ENCODE results near the gene CHMP4A. TPM values are rescaled to one million over a fixed set of nuclear protein-coding genes. Genes with fewer than 3 reads are reported as not detected.

The CHMP4A gene, protein sequence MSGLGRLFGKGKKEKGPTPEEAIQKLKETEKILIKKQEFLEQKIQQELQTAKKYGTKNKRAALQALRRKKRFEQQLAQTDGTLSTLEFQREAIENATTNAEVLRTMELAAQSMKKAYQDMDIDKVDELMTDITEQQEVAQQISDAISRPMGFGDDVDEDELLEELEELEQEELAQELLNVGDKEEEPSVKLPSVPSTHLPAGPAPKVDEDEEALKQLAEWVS
- total RNA-seq (2022; extraction: Qiagen RNA extraction): 78.2 to 100.0 TPM (median 79.3 TPM) in 5 replicates

DNA sequence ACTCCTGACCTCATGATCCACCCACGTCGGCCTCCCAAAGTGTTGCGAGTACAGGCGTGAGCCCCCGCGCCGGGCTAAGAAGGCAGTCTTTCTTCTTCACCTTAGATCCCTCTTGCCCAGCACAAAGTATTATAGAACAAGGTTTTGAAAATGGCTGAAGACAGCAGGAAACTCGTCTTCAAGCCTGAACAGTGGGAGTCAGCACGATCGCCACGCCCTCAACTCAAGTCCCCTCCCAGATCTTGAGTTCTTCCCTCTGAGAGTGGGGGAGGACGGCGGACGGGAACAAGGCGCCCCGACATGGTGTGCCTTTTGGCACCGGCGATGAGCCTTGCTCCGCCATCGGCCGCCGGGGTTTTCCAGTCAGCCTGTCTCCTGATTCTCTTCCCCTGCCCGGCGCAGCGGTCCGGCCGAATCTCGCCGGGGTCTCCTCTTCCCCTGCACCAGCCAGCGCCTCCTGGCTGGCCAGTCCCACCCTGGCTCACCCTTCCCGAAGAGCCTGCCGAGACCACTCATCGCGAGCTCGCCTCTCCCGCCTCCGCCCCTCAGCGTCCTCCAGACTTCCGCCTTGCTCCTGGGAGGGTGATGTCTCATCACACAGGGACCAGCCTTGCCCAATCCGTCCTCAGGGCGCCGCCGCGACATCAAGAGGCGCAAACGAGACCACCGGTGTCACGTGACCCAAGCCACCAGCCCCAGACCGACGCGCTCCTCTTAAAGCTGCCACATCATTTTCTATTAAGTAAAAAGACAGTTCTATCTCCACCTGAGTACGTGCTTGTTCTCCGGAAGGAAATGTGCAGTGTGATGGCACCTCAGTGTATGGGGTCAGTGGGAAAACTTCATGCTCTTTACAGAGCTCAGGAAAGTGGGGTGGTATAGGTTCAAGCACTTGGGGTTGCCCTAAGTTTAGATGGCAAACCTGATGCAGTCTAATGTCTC lies at the start of gene CHMP4A:
CHMP4A (minus strand) TSS at position 565 of the 942 bp plus-strand sequence; CDS start at position 516, 49 bp downstream.

DNA sequence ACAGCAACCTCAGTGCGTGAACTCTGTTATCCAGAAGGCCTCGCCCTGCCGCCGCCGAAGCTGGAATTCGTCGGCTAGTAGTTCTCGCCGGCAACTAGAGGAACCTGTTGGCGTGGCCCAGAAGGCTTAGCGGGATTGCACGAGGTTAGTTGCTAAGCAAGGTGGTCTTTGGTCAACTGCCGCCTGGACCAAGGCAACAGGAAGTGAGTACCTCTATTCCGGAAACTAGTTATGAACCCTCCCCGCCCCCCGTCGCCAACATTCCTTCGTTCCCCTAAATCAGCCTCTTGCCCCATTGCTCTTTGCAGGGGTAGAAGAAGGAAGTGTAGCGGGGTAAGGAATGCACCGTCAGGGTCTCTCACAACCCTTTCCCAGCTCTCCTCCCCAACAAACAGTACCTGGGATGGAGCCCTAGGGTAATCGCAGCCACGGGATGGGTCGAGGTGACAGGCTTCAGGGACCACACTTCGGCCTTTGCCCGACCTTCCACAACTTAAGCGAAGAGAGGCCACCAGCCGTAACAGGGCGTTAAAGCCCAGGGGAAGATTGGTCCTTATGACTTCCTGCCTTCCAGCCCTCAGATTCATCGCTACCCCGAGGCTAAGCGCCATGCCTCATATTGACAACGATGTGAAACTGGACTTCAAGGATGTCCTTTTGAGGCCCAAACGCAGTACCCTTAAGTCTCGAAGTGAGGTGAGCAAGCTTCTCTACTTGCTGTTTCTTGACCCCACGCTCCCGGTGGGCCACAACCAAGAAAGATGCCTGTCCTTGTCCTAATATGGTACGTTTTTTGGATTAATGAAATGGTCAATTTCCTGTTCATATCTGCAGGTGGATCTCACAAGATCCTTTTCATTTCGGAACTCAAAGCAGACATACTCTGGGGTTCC lies 19.6 kb upstream of the CHMP4A start, which contains the start of gene GMPR2:
GMPR2 (plus strand) TSS at position 285 of the 893 bp plus-strand sequence; CDS start at position 610, 325 bp downstream.

DNA sequence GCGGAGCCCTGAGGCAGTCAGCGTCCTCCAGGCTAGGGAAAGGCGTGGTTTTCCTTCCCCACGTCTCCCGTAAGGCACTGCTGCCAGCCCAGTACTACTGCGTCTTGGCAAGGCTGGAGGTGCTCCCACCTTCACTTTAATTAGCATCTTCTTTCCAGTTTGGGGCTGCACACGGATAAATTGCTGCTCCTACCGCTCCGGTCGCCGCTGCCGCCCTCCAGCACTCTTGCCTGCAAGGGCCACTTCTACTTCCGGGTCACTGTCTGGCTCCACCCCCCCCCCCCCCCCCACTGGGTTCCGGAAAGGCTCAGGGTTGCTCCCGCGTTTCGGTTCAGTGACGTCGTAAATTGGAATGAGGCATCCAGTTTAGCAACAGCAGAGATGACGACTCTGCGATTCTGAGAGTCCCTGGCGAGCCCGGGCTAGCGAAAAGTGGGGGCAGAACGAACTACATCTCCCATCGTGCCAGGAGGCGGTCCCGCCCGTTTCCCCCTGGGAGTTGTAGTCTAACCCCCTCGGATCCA lies 18.9 kb upstream of the CHMP4A start, which contains the start of gene NEDD8:
NEDD8 (minus strand) TSS at position 247 of the 524 bp plus-strand sequence; CDS start at position 147, 100 bp downstream.

DNA sequence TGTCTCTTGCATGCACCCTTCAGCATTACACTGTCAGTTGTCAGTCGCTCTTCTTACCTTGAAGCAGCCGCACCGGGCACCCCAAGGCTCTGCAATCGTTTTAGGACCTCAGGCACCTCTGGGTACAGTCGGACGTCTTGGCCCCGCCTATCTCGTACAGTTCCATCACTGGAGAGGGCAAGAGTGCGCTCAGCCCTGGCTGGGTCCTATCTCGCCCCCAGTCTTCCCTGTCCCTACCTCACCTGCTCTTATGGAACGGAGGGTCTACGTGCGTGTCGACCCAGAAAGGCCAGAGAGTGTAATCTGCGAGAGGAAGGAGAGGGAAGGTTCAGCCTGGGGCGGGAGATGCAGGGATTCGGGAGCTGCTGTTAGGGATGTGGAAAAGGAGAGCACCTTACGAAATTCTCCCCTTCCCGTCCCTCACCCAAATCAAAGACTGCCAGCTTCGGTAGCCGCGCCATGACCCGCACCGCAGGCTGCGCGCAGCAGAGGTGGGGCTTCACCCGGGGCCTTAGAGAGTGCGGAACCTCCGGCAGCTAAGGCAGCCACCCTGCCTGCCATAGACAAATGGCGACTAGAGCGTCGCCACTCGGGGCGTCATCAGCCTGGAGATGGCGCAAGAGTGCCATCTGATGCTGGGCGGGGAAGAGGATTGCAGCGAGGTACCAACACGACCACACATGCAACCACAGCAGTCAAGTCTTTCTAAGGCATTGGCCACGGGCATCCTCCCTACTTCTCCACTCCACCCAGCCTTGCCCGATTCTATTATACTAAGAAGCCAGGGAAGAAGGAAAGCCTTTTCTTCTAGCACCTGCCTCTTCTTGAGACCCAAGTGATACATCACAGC lies 2.4 kb upstream of the CHMP4A start, which contains the start of gene MDP1:
MDP1 (minus strand) TSS at position 572 of the 850 bp plus-strand sequence; CDS start at position 461, 111 bp downstream.

DNA sequence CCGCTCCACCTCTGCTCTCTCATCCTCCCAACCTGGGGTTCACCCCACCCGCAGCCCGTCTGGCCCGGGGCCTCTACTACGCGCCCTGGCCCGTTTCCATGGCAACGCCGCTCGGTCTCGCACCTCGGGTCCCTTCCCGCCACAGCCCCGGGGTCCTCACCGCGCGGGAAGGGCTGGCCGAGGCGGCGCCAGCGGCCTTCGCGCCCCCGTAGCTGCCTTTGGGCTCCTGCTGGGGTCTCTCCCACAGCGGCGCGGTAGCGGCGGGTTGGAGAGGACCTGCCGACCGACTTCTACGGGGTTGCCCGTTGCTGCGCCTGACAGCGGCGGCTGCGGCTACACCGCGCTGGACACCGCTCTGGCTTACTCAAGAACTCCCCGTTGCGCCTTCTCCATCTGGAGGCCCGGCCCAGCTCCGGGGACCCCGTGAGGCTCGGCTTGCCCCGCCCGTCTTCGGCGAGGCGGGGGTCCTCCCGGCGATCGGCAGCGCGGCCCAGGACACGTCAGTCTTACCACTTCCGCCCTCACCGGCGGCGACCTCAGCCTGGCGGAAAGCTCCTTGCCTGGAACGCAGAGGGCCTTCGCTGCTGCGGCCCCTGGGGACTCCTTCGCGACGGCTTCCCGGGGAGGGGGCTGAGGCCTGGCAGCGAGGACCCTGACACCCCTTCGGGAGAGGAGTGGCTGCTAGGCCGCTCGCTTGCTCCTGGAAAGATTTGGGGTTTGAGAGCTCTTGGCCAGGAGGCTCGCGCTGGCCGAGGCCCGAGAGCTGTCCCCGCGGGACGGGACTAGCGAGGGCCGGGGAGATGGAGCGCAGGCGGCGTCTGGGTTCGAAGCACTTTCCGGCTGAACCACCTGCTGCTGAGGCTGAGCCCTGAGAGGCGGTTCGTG lies 17.9 kb downstream of the CHMP4A start, which contains the start of gene TM9SF1:
TM9SF1 (minus strand) TSS at position 256 of the 885 bp plus-strand sequence. CDS start 422 bp downstream, outside the sequence.

DNA sequence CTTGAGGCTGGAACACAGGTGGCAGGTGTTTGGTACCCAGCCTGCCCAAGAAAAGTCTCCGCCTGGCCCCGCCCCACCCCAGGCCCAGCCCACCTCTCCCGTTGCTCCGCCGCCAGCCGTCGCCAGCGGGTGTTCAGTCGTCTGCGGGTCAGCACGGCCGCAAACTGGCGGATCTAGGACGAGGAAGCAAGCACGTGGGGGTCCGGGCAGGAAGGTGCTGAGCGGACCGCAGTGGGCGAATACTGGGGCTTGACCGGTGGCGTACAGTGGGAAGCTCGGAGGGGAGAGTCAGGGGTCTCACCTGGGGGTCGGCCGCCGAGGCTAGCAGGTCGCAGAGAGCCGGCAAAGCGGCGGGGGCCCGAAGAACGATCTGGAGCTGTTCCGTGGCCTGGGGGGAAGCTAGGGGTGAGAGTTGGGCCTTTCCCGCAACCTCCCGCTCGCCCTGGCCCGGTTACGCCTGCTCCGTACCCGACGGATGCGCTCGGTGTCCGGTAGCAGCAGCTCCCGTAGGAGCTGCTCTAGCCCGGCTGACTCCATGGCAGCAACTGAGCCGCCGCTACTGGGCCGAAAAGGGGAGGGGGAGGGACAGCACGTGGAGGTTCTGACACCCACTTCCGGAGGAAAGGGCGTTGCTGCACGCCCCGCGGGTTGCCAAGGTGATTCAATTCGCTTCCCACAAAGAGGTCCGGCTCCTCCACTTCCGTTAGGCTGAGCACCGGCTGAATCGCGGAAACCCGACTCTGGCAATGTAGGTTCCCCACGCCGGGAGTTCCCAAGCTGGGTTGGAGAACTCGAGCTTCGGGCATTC lies 24.8 kb downstream of the CHMP4A start, which contains the start of gene IPO4:
IPO4 (minus strand) TSS at position 566 of the 808 bp plus-strand sequence; CDS start at position 537, 29 bp downstream.

DNA sequence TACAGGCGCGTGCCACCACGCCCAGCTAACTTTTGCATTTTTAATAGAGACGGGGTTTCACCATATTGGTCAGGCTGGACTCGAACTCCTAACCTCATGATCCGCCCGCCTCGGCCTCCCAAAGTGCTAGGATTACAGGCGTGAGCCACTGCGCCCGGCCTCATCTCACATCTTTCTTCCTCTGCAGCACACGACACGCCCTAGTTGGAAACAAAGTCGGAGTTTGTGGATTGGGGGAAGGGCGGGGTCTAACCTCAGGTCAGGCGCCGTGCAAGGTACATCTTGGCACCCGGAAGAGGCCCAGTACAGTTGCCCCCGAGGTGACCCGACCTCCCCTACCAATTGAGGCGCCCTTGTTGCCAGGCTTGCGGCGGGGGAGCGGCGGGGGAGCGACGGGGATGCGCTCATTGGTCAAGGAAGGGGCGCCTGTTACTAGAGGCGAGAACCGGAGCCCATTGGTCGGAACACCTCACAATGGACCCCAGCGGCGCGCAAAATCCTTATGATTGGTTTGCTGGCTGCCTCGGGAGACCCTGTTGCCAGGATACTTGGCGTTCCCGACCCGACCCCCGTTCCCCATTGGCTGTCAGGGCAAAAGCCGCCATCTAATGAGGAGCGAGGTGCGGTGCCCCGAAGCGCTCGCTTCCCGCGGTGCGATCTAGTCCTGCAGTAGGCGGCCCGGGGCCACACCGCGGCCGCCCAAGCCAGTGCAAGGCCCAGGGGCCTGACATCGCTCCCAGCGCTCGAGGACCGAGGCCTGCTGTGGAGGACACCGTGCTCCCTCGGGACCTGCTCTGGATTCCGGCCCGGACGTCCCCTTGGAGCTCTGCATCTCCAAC lies 41.6 kb downstream of the CHMP4A start, which contains the start of gene REC8:
REC8 (plus strand) TSS at position 659 of the 839 bp plus-strand sequence. CDS start 473 bp downstream, outside the sequence.

DNA sequence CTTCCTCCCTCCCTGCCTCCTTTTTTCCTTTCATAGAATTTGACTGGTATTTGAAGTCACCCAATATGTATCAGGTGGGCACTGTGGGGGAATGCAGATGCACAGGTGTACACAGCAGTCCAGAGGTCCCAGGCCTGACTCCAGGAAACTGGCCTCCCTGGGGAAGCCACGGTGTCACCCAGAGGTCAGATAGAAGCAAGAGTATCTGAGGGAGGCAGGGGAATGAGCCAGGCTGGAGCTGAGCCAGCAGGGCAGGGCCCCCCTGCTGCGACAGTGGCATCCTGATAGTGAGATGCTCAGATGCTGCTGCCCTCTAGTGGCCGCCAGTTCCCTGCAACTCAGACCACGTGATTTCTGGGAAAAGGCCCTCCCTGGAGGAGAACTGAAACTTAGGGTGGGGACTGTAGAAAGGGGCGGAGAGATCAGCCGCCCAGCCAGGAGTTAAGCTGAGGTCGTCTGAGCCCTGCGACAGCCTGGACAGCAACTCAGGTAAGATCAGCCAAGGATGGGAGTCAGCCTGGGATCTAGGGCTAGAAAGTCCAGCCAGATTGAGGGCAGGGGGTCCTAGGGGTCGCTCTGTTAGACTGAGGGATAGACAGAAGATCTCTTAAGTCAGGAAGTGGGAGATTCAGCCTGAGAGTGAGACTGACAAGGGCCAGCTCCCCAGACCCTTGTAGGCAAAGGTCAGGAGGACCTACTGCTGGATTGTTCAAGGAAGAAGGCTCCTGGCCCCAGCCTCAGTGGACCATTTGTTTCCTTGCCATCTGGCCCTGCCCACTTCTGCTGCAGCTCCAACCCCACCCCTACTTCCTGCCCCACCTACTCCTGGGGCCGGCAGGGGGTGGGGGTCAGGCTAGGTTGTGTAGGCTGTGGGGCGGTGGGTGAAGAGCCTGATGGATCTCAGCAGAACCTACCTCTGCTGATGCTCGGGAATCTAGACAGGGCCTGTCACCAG lies 52.2 kb downstream of the CHMP4A start, which contains the start of gene IRF9:
IRF9 (plus strand) TSS at position 416 of the 955 bp plus-strand sequence. CDS start 880 bp downstream, outside the sequence.

Other genes starting within 250 kb of the CHMP4A start
- gene DHRS4L2, start 224.6 kb downstream of the CHMP4A start, total RNA-seq (2022; extraction: Qiagen RNA extraction): 23.3 to 33.2 TPM (median 30.8 TPM) in 5 replicates
- 0.48 to 0.59 TPM (median 0.49 TPM) in 5 replicates for gene CARMIL3, start 161.5 kb downstream of the CHMP4A start, total RNA-seq (2022; extraction: Qiagen RNA extraction)
- gene CPNE6, start 141.9 kb downstream of the CHMP4A start, total RNA-seq (2022; extraction: Qiagen RNA extraction): 0.05 to 0.12 TPM (median 0.06 TPM) in 4 of 5 replicates, not detected in the other
- gene PCK2, start 119.2 kb downstream of the CHMP4A start, total RNA-seq (2022; extraction: Qiagen RNA extraction): 17.2 to 22.3 TPM (median 20.2 TPM) in 5 replicates
- gene DCAF11, start 98.7 kb downstream of the CHMP4A start, total RNA-seq (2022; extraction: Qiagen RNA extraction): 20.3 to 26.4 TPM (median 20.7 TPM) in 5 replicates
- 0.74 to 1.1 TPM (median 0.98 TPM) in 5 replicates for gene NRL, start 98.5 kb downstream of the CHMP4A start, total RNA-seq (2022; extraction: Qiagen RNA extraction)
- gene FITM1, start 82.8 kb downstream of the CHMP4A start, total RNA-seq (2022; extraction: Qiagen RNA extraction): 0.10 to 0.13 TPM in 2 of 5 replicates, not detected in the others
- 158 to 182 TPM (median 161 TPM) in 5 replicates for gene PSME1, start 77.3 kb downstream of the CHMP4A start, total RNA-seq (2022; extraction: Qiagen RNA extraction)
- gene EMC9, start 71.9 kb downstream of the CHMP4A start, total RNA-seq (2022; extraction: Qiagen RNA extraction): 46.5 to 62.7 TPM (median 58.0 TPM) in 5 replicates
- 150 to 197 TPM (median 159 TPM) in 5 replicates for gene PSME2, start 66.9 kb downstream of the CHMP4A start, total RNA-seq (2022; extraction: Qiagen RNA extraction)
- gene RNF31, start 66.0 kb downstream of the CHMP4A start, total RNA-seq (2022; extraction: Qiagen RNA extraction): 20.3 to 33.7 TPM (median 32.3 TPM) in 5 replicates
- gene IRF9, start 52.2 kb downstream of the CHMP4A start, total RNA-seq (2022; extraction: Qiagen RNA extraction): 15.6 to 20.2 TPM (median 16.5 TPM) in 5 replicates
- 2.7 to 5.3 TPM (median 3.3 TPM) in 5 replicates for gene REC8, start 41.4 kb downstream of the CHMP4A start, total RNA-seq (2022; extraction: Qiagen RNA extraction)
- gene IPO4, start 24.7 kb downstream of the CHMP4A start, total RNA-seq (2022; extraction: Qiagen RNA extraction): 75.4 to 87.1 TPM (median 80.0 TPM) in 5 replicates
- gene TM9SF1, start 18.0 kb downstream of the CHMP4A start, total RNA-seq (2022; extraction: Qiagen RNA extraction): 60.6 to 69.9 TPM (median 64.6 TPM) in 5 replicates
- gene TSSK4, start 7.8 kb downstream of the CHMP4A start, total RNA-seq (2022; extraction: Qiagen RNA extraction): not detected in 5 replicates
- gene MDP1, start 2.6 kb upstream of the CHMP4A start, total RNA-seq (2022; extraction: Qiagen RNA extraction): 28.9 to 33.7 TPM (median 31.1 TPM) in 5 replicates
- 433 to 471 TPM (median 446 TPM) in 5 replicates for gene NEDD8, start 18.9 kb upstream of the CHMP4A start, total RNA-seq (2022; extraction: Qiagen RNA extraction)
- gene GMPR2, start 19.4 kb upstream of the CHMP4A start, total RNA-seq (2022; extraction: Qiagen RNA extraction): 53.0 to 66.2 TPM (median 54.3 TPM) in 5 replicates
- gene TINF2, start 29.1 kb upstream of the CHMP4A start, total RNA-seq (2022; extraction: Qiagen RNA extraction): 33.4 to 37.5 TPM (median 36.9 TPM) in 5 replicates
- 0.93 to 1.8 TPM (median 1.1 TPM) in 5 replicates for gene TGM1, start 49.7 kb upstream of the CHMP4A start, total RNA-seq (2022; extraction: Qiagen RNA extraction)
- gene RABGGTA, start 58.1 kb upstream of the CHMP4A start, total RNA-seq (2022; extraction: Qiagen RNA extraction): 15.8 to 17.3 TPM (median 16.6 TPM) in 5 replicates
- gene DHRS1, start 86.3 kb upstream of the CHMP4A start, total RNA-seq (2022; extraction: Qiagen RNA extraction): 9.9 to 12.1 TPM (median 12.0 TPM) in 5 replicates
- gene NOP9, start 86.4 kb upstream of the CHMP4A start, total RNA-seq (2022; extraction: Qiagen RNA extraction): 13.4 to 16.4 TPM (median 14.4 TPM) in 5 replicates
- gene CIDEB, start 94.5 kb upstream of the CHMP4A start, total RNA-seq (2022; extraction: Qiagen RNA extraction): 0.12 to 0.26 TPM (median 0.23 TPM) in 5 replicates
- 2.4 to 5.1 TPM (median 4.0 TPM) in 5 replicates for gene LTB4R2, start 96.7 kb upstream of the CHMP4A start, total RNA-seq (2022; extraction: Qiagen RNA extraction)
- 3.1 to 6.1 TPM (median 5.2 TPM) in 5 replicates for gene LTB4R, start 98.0 kb upstream of the CHMP4A start, total RNA-seq (2022; extraction: Qiagen RNA extraction)
- gene ADCY4, start 121.6 kb upstream of the CHMP4A start, total RNA-seq (2022; extraction: Qiagen RNA extraction): not detected in 5 replicates
- not detected in 5 replicates for gene RIPK3, start 126.5 kb upstream of the CHMP4A start, total RNA-seq (2022; extraction: Qiagen RNA extraction)
- 0.05 to 0.31 TPM (median 0.07 TPM) in 5 replicates for gene NFATC4, start 154.7 kb upstream of the CHMP4A start, total RNA-seq (2022; extraction: Qiagen RNA extraction)
- gene NYNRIN, start 185.5 kb upstream of the CHMP4A start, total RNA-seq (2022; extraction: Qiagen RNA extraction): 0.31 to 0.44 TPM (median 0.41 TPM) in 5 replicates
- gene CBLN3, start 216.2 kb upstream of the CHMP4A start, total RNA-seq (2022; extraction: Qiagen RNA extraction): 1.0 to 1.7 TPM (median 1.3 TPM) in 5 replicates
- gene KHNYN, start 216.5 kb upstream of the CHMP4A start, total RNA-seq (2022; extraction: Qiagen RNA extraction): 22.8 to 28.3 TPM (median 24.8 TPM) in 5 replicates
- gene SDR39U1, start 229.3 kb upstream of the CHMP4A start, total RNA-seq (2022; extraction: Qiagen RNA extraction): 40.2 to 54.8 TPM (median 51.8 TPM) in 5 replicates